Measurements from ENCODE around the gene KERA. TPM values are rescaled to one million over a fixed set of nuclear protein-coding genes. Genes with fewer than 3 reads are reported as not detected.

The KERA gene
- total and polyA plus RNA-seq, 2 donors (not counting 1 experiment from before 2014, with no cell fraction given), result not detected

GRCh38 chr12:91098461-91098860 lies 40.6 kb upstream of the KERA start:
- no peak overlapping the region for H3K4me2 ChIP-seq (replicated peaks; ENCODE audit: low read depth, low read length, poor library complexity, severe bottlenecking)
- H2AFZ ChIP-seq (ENCODE audit: insufficient read depth, low read depth, low read length, poor library complexity, severe bottlenecking), result no peak overlapping the region
- H3K4me1 ChIP-seq (ENCODE audit: control insufficient read depth in 2 of 2, insufficient read depth in 2 of 2, low read length in 2 of 2), result no peaks in the 10 kb centered on the region
- no peak overlapping the region for H3K9ac ChIP-seq (ENCODE audit: low read length)
- ATAC-seq (ENCODE audit: low read depth), result no peak
- peaks cover 2% of the 10 kb centered on the region for H3K4me1 Mint-ChIP-seq
- H3K27me3 ChIP-seq (replicated peaks in 1 of 4; ENCODE audit: control extremely low read depth in 1 of 4, control insufficient read depth in 3 of 4, insufficient read depth in 4 of 4, low read length in 3 of 4), result no peaks in the 10 kb centered on the region
- no peak overlapping the region for H3K4me3 ChIP-seq (ENCODE audit: control extremely low read depth in 1 of 5, extremely low read depth in 1 of 5, insufficient read depth in 1 of 5, low read depth in 2 of 5, low read length in 4 of 5)
- no peaks in the 10 kb centered on the region for H3K79me2 ChIP-seq (ENCODE audit: control insufficient read depth, insufficient read depth, low read length)
- H3K9me3 ChIP-seq (ENCODE audit: control extremely low read depth in 1 of 3, control insufficient read depth in 2 of 3, insufficient read depth in 1 of 3, low read length in 2 of 3), result no peaks in the 10 kb centered on the region
- no peaks in the 10 kb centered on the region for H4K20me1 ChIP-seq (ENCODE audit: control insufficient read depth, insufficient read depth, low read length, poor library complexity, severe bottlenecking)
- no peak overlapping the region for H3K27ac ChIP-seq (ENCODE audit: low read length in 2 of 2)
- no peak overlapping the region for H3K4me3 Mint-ChIP-seq
- POLR2A ChIA-PET, result no interaction called here
- CTCF ChIA-PET, result interaction anchor here (1.7 kb wide), 1 partner anchor 10 kb away, joined by 4 read pairs; no protein-coding TSS in a partner anchor
- TF ChIP-seq EZH2 (IDR thresholded peaks at IDR 0.05; ENCODE audit: borderline replicate concordance, insufficient read depth, low read depth, low read length, poor library complexity, severe bottlenecking), result no peak
- TF ChIP-seq, protein P1, sequence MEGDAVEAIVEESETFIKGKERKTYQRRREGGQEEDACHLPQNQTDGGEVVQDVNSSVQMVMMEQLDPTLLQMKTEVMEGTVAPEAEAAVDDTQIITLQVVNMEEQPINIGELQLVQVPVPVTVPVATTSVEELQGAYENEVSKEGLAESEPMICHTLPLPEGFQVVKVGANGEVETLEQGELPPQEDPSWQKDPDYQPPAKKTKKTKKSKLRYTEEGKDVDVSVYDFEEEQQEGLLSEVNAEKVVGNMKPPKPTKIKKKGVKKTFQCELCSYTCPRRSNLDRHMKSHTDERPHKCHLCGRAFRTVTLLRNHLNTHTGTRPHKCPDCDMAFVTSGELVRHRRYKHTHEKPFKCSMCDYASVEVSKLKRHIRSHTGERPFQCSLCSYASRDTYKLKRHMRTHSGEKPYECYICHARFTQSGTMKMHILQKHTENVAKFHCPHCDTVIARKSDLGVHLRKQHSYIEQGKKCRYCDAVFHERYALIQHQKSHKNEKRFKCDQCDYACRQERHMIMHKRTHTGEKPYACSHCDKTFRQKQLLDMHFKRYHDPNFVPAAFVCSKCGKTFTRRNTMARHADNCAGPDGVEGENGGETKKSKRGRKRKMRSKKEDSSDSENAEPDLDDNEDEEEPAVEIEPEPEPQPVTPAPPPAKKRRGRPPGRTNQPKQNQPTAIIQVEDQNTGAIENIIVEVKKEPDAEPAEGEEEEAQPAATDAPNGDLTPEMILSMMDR (IDR thresholded peaks at IDR 0.05), result no peak
- DNase-seq, result no peak
- no peaks in the 10 kb centered on the region for H3K9me3 Mint-ChIP-seq (ENCODE audit: insufficient read depth)
- H3K36me3 ChIP-seq (replicated peaks in 1 of 2; ENCODE audit: control extremely low read depth in 1 of 2, control insufficient read depth in 1 of 2, extremely low read depth in 1 of 2, insufficient read depth in 2 of 2, low read length in 1 of 2), result no peaks in the 10 kb centered on the region
- H3K27me3 Mint-ChIP-seq, result no peaks in the 10 kb centered on the region
- intact Hi-C loops (cut with micrococcal nuclease), result no loop called here
- no peak overlapping the region for H3K27ac Mint-ChIP-seq

DNA sequence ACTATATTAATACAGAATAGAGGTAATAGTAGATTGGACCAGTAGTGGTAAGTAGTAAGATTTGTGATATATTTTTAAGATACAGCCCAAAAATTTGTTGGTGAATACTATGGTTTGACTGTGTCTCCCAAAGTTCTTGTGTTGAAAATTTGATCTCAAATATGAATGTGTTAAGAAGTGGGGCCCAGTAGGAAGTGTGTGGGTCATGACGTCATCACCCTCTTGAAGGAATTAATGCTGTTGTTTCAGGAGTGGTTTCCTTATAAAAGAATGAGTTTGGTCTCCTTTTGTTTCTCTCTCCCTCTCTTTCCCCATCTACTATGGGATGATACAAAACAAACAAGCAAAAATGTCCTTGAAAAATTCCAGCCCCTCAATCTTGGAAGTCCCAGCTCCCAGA lies 37.1 kb upstream of the KERA start:
- no peak for TF ChIP-seq EZH2 (IDR thresholded peaks at IDR 0.05; ENCODE audit: borderline replicate concordance, insufficient read depth, low read depth, low read length, poor library complexity, severe bottlenecking)
- TF ChIP-seq, protein P1 (IDR thresholded peaks at IDR 0.05), result no peak
- no peaks in the 10 kb centered on the region for H3K79me2 ChIP-seq (ENCODE audit: control insufficient read depth, insufficient read depth, low read length)
- no peak overlapping the region for H3K27ac ChIP-seq (ENCODE audit: low read length in 2 of 2)
- no peaks in the 10 kb centered on the region for H3K27me3 ChIP-seq (replicated peaks in 1 of 4; ENCODE audit: control extremely low read depth in 1 of 4, control insufficient read depth in 3 of 4, insufficient read depth in 4 of 4, low read length in 3 of 4)
- H3K9me3 Mint-ChIP-seq (ENCODE audit: insufficient read depth), result peaks cover under 1% of the 10 kb centered on the region
- H3K4me3 ChIP-seq (ENCODE audit: control extremely low read depth in 1 of 5, extremely low read depth in 1 of 5, insufficient read depth in 1 of 5, low read depth in 2 of 5, low read length in 4 of 5), result no peak overlapping the region
- no peak for DNase-seq
- H2AFZ ChIP-seq (ENCODE audit: insufficient read depth, low read depth, low read length, poor library complexity, severe bottlenecking), result no peak overlapping the region
- WGBS (ENCODE audit: insufficient coverage), result no CpG with 5 or more reads among the region's 1 CpG
- H3K27me3 Mint-ChIP-seq, result no peaks in the 10 kb centered on the region
- intact Hi-C loops (cut with micrococcal nuclease), result no loop called here
- no peak overlapping the region for H3K27ac Mint-ChIP-seq
- no peak for ATAC-seq (ENCODE audit: low read depth)
- peaks cover 2% of the 10 kb centered on the region for H3K4me1 Mint-ChIP-seq
- no peak overlapping the region for H3K4me3 Mint-ChIP-seq
- CTCF ChIA-PET, result no interaction called here
- no peak overlapping the region for H3K9ac ChIP-seq (ENCODE audit: low read length)
- peaks cover 0 to 1% (median 0%) of the 10 kb centered on the region in 3 donors for H3K9me3 ChIP-seq (ENCODE audit: control extremely low read depth in 1 of 3, control insufficient read depth in 2 of 3, insufficient read depth in 1 of 3, low read length in 2 of 3)
- no peak overlapping the region for H3K4me2 ChIP-seq (replicated peaks; ENCODE audit: low read depth, low read length, poor library complexity, severe bottlenecking)
- H3K4me1 ChIP-seq (ENCODE audit: control insufficient read depth in 2 of 2, insufficient read depth in 2 of 2, low read length in 2 of 2), result no peaks in the 10 kb centered on the region
- H4K20me1 ChIP-seq (ENCODE audit: control insufficient read depth, insufficient read depth, low read length, poor library complexity, severe bottlenecking), result no peaks in the 10 kb centered on the region
- POLR2A ChIA-PET, result no interaction called here
- no peaks in the 10 kb centered on the region for H3K36me3 ChIP-seq (replicated peaks in 1 of 2; ENCODE audit: control extremely low read depth in 1 of 2, control insufficient read depth in 1 of 2, extremely low read depth in 1 of 2, insufficient read depth in 2 of 2, low read length in 1 of 2)
